OCI-LY7 (cell line): ENCODE measurements around the gene ZBTB7A. TPM values are rescaled to one million over a fixed set of nuclear protein-coding genes. Genes with fewer than 3 reads are reported as not detected.

ENCODE experiments used
- BruUV-seq: library from RNA; stranded (reverse); fragments of 400-500 nt; replicated peaks from 2 replicates; lab custom pipeline; 2021; lab: Mats Ljungman, UMichigan
- CTCF ChIA-PET: fragments of 300-600 bp; sonication (Branson Sonifier 250); formaldehyde crosslinking; loops from one replicate; lab custom pipeline; 2022; ENCODE audit warnings: antibody characterized with exemption; ENCODE audit not compliant: unreplicated experiment; lab: Charles Lee
- POLR2A ChIA-PET: fragments of 300-600 bp; sonication (Branson Sonifier 250); formaldehyde crosslinking; loops from one replicate; lab custom pipeline; 2022; ENCODE audit warnings: antibody characterized with exemption; lab: Charles Lee
- DNase-seq: peaks from one replicate; pipeline ENCODE4 v3.0.0-alpha.2; 2015; ENCODE audit warnings: low spot score
- H2AFZ ChIP-seq: fragments of 200-600 bp; sonication (generic), shearing (Covaris generic); 2 replicates; pipeline ENCODE4 v1.6.1; 2014; ENCODE audit warnings: mild to moderate bottlenecking, antibody characterized with exemption, low read length, moderate library complexity
- H3K27ac ChIP-seq: fragments of 200-600 bp; sonication (generic); 2 replicates; pipeline ENCODE4 v1.5.1; 2014; ENCODE audit warnings: mixed run types, low read depth, mild to moderate bottlenecking, moderate library complexity, low read length, inconsistent platforms; ENCODE audit not compliant: poor library complexity, severe bottlenecking
- H3K36me3 ChIP-seq: fragments of 200-600 bp; sonication (generic); 2 replicates; pipeline ENCODE4 v1.6.1; 2014; ENCODE audit warnings: mild to moderate bottlenecking, antibody characterized with exemption, low read length, moderate library complexity, mixed read lengths; ENCODE audit not compliant: insufficient read depth
- H3K4me1 ChIP-seq: fragments of 200-600 bp; sonication (generic); 2 replicates; pipeline ENCODE4 v1.5.1; 2014; ENCODE audit warnings: mild to moderate bottlenecking, low read length; ENCODE audit not compliant: insufficient read depth, poor library complexity, severe bottlenecking
- H3K4me2 ChIP-seq: fragments of 200-600 bp; sonication (generic); 2 replicates; pipeline ENCODE4 v1.6.1; 2014; ENCODE audit warnings: mild to moderate bottlenecking, low read length
- H3K4me3 ChIP-seq: fragments of 200-600 bp; sonication (generic); 2 replicates; pipeline ENCODE4 v1.5.1; 2014; ENCODE audit warnings: mild to moderate bottlenecking, low read depth, low read length; ENCODE audit not compliant: poor library complexity, severe bottlenecking
- H3K79me2 ChIP-seq: fragments of 200-600 bp; sonication (generic); 2 replicates; pipeline ENCODE4 v1.6.1; 2016; ENCODE audit warnings: low read depth, mild to moderate bottlenecking, low read length, moderate library complexity, mixed read lengths; ENCODE audit not compliant: insufficient read depth
- H3K9me2 ChIP-seq: fragments of 200-600 bp; sonication (generic); 2 replicates; pipeline ENCODE4 v1.6.1; 2016; ENCODE audit warnings: mild to moderate bottlenecking, low read length, mixed read lengths; ENCODE audit not compliant: insufficient read depth
- H3K9me3 ChIP-seq: fragments of 200-600 bp; sonication (generic); 2 replicates; pipeline ENCODE4 v1.6.1; 2014; ENCODE audit warnings: mild to moderate bottlenecking, mixed run types, low read length, mixed read lengths
- H4K20me1 ChIP-seq: fragments of 200-600 bp; sonication (generic); 2 replicates; pipeline ENCODE4 v1.6.1; 2014; ENCODE audit warnings: mild to moderate bottlenecking, antibody characterized with exemption, low read length, moderate library complexity, mixed read lengths; ENCODE audit not compliant: insufficient read depth
- EZH2phosphoT487 ChIP-seq: fragments of 200-600 bp; sonication (generic); IDR thresholded peaks from 2 replicates; pipeline ENCODE4 v1.6.1; 2018; ENCODE audit warnings: low read depth, borderline replicate concordance, mild to moderate bottlenecking, mixed run types, antibody characterized with exemption, low read length, moderate library complexity, mixed read lengths
- intact Hi-C: fragments of 100-400 bp; cut with micrococcal nuclease; formaldehyde crosslinking; loops from one replicate; pipeline ENCODE4 v1.10.0; 2022; ENCODE audit not compliant: unreplicated experiment
- total RNA-seq, 2 experiments: library from RNA; depleted of rRNA in 1 of 2; stranded (reverse); fragments of >200 nt in 1 of 2; shearing (Covaris generic) in 1 of 2; gene quantifications; 2 replicates each; pipeline ENCODE4 v1.2.3, GENCODE V29; 2014 to 2022
- TF ChIP-seq, protein P1 (sequence below): fragments of 200-600 bp; sonication (generic); conservative IDR thresholded peaks from 2 replicates; pipeline ENCODE4 v1.5.1; 2014; ENCODE audit warnings: mild to moderate bottlenecking, antibody characterized with exemption, low read length, moderate library complexity, mixed read lengths

Gene ZBTB7A
- total RNA-seq, 2 experiments from 2014 or later, result 17.2 to 29.3 TPM

DNA sequence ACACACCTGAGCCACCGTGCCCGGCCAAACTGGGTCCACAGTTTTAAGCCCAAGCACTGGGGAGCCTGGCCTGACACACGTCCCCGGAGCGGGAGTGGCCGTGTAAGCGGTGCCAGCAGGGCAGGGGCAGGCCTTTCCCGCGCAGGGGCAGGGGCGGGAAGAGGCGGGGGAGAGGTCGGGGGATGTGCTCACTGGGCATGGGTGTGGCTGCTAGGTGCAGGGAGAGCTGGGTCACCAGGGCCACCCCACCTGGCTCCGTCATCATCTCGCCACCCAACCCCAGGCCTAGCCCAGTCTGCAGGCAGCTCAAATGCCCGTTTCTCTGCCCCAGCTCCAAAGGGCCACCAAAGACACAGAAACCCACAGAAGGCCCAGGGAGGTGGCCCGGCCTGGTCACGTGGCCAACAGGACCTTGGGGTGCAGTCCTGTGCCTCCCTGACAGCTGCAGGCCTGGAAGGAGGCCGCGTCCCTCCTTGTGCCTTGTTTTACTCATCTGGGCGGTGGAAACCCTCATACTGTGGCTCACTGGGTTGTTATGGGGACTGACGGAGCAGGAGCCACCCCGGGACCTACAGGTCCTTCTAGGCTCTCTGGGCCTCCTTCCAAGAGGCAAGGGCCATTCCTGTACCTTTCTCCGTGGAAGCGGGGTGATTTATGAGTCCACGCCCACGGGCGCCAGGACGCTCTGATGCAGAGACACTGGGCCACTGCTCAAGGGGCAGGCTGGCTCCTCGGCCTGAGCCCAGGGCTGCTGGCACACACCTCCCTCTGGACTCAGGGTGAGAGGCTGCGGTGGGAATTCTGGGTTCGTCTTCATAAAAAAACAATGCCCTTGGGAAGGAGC is 29.6 kb upstream of the ZBTB7A start:
- TF ChIP-seq, protein P1, sequence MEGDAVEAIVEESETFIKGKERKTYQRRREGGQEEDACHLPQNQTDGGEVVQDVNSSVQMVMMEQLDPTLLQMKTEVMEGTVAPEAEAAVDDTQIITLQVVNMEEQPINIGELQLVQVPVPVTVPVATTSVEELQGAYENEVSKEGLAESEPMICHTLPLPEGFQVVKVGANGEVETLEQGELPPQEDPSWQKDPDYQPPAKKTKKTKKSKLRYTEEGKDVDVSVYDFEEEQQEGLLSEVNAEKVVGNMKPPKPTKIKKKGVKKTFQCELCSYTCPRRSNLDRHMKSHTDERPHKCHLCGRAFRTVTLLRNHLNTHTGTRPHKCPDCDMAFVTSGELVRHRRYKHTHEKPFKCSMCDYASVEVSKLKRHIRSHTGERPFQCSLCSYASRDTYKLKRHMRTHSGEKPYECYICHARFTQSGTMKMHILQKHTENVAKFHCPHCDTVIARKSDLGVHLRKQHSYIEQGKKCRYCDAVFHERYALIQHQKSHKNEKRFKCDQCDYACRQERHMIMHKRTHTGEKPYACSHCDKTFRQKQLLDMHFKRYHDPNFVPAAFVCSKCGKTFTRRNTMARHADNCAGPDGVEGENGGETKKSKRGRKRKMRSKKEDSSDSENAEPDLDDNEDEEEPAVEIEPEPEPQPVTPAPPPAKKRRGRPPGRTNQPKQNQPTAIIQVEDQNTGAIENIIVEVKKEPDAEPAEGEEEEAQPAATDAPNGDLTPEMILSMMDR, result no peak
- no peak for TF ChIP-seq EZH2phosphoT487
- DNase-seq, result no peak
- no peak overlapping the region for H3K4me2 ChIP-seq
- H3K79me2 ChIP-seq, result no peaks in the 10 kb centered on the region
- intact Hi-C loops, result no loop called here
- H3K9me3 ChIP-seq, result no peaks in the 10 kb centered on the region
- no TSS peak for BruUV-seq
- H3K9me2 ChIP-seq, result no peaks in the 10 kb centered on the region
- no peaks in the 10 kb centered on the region for H4K20me1 ChIP-seq
- H3K4me1 ChIP-seq, result no peaks in the 10 kb centered on the region
- H2AFZ ChIP-seq, result no peak overlapping the region
- ChIA-PET POLR2A (no interaction called here), CTCF (no interaction called here)
- H3K27ac ChIP-seq, result no peak overlapping the region
- H3K36me3 ChIP-seq, result peaks cover 54% of the 10 kb centered on the region
- no peak overlapping the region for H3K4me3 ChIP-seq

- TF ChIP-seq, protein P1, result no peak
- no peak for TF ChIP-seq EZH2phosphoT487
- H3K79me2 ChIP-seq, result no peaks in the 10 kb centered on the region
- DNase-seq, result no peak
- no peak overlapping the region for H3K4me3 ChIP-seq
- H3K4me1 ChIP-seq, result no peaks in the 10 kb centered on the region
- BruUV-seq, result no TSS peak
- ChIA-PET POLR2A (no interaction called here), CTCF (no interaction called here)
- H3K9me3 ChIP-seq, result no peaks in the 10 kb centered on the region
- no peak overlapping the region for H3K4me2 ChIP-seq
- H3K9me2 ChIP-seq, result no peaks in the 10 kb centered on the region
- peaks cover 51% of the 10 kb centered on the region for H3K36me3 ChIP-seq
- intact Hi-C loops, result no loop called here
- no peaks in the 10 kb centered on the region for H4K20me1 ChIP-seq
- no peak overlapping the region for H2AFZ ChIP-seq
- no peak overlapping the region for H3K27ac ChIP-seq
Measured at GRCh38 chr19:4095488-4095844, 28.8 kb upstream of the ZBTB7A start.
